Measurements from ENCODE around the gene FN3KRP.
A peak's percentile ranks its signal among the peaks of the same experiment; 100 is the strongest.

FN3KRP gene

DNA sequence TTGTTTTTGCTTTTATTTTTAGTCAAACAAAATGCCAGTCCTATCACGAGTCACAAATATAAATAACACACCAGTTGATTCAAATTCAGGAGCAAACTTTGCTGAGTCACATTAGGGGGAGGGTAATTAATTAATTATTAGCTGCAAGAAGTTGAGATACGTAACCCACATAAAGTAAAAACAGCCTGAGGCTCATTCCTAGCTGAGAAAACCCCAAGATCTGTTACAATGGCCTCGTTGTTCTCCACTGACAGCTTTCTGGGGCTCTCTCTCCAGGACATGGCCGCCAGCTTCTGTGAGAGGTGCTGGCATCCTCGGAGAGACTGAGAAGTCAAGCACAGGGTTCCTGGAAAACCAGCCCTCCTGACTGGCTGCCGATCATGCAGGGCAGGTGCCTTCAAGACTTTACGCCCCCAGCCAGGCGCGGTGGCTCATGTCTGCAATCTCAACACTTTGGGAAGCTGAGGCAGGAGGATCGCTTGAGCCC lies 29.1 kb upstream of the FN3KRP start:
- no peak for DNase-seq (ENCODE audit: low spot score)

DNA sequence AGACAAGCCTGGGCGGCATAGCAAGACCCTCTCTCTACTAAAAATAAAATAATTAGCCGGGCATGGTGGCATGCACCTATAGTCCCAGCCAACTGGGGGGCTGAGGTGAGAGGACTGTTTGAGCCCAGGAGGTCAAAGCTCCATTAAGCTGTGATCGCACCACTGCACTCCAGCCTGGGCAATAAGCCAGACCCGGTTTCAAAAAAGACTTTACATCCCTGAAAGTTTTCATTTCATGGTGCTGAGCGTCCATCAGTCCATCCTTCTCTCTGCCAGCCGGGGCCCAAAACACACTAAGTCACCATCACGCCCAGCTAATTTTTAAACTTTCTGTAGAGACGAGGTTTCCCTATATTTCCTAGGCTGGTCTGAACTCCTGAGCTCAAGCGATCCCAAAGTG lies 28.6 kb upstream of the FN3KRP start:
- no peak for DNase-seq (ENCODE audit: low spot score)

- DNase-seq (ENCODE audit: low spot score) = no peak
Measured at GRCh38 chr17:82689077-82689476, 27.4 kb upstream of the FN3KRP start.

DNA sequence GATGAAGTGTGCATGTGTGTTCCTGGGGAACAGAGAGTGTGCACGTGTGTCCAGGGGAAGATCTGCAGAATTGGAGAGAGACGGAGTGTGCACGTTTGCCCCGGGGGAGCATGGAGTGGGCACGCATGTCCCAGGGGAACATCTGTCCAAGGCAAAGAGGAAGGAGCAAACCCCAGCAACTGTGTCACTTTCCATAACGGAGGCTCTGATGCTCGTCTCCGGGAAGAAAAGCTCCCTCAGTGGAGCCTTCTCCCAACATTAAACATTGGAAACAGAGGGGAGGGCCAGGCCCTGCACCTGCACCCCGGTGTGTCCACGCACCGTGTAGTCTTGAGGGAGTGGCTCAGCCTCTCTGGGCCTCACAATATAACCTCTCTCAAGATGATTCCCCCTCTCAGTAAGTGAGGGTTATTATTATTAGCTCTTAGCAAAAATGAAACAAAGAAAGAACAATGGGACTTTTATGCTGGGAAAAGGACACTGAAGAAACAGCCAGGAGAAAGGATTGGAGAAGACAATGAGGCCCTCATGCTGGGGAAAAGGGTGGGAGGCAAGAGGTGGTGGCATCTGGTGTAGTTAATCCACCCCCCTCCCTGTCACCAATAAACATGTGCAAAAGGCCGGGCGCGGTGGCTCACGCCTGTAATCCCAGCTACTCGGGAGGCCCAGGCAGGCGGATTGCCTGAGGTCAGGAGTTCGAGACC lies 25.6 kb upstream of the FN3KRP start:
- DNase-seq (ENCODE audit: low spot score) = no peak

GRCh38 chr17:82691714-82692113 lies 24.8 kb upstream of the FN3KRP start:
- DNase-seq (ENCODE audit: low spot score) = no peak

DNA sequence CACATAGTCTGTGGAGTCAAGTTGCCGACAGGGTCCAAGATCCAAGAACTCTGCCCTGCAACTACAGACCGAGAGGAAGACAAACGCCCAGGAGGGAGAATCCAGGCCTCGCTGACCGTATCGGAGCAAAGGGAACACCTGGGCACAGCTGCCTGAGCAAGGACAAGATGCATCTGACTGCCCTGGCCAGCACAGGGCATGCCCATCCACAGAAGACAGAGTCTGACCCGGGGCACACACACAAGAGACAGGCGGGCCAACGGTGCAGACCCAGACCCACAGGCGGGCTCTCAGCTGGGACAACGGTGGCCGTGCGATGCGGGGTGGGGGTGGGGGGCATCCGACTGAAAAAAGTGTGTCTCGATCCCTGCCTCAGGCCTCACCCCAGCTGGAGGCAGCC lies 24.2 kb upstream of the FN3KRP start:
- DNase-seq (ENCODE audit: low spot score) = no peak

DNA sequence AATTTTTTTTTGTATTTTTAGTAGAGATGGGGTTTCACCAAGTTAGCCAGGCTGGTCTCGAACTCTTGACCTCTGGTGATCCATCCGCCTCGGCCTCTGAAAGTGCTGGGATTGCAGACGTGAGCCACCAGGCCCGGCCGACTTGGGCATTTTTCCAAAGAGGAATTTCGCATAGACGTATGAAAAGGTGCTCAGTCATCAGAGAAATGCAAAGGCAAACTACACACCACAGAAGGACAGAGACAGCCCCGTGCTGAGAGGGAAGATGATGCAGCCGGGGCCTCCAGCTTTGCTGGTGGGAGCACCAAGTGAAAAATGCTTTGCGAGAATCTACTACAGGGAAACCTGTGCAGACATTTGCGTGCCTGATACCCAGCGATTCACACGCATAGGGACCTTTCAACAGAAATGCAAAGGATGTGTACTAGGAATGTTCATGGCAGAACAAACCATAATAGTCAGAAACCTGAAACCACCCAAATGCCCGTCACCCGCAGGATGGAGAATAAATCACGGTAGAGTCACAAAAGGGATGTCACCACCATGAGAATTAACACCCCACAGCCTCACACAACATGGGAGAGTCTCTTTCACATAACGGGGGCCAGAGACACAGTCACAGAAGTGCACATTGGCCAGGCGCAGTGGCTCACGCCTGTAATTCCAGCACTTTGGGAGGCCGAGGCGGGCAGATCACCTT lies 23.2 kb upstream of the FN3KRP start:
- no peak for DNase-seq (ENCODE audit: low spot score)

DNA sequence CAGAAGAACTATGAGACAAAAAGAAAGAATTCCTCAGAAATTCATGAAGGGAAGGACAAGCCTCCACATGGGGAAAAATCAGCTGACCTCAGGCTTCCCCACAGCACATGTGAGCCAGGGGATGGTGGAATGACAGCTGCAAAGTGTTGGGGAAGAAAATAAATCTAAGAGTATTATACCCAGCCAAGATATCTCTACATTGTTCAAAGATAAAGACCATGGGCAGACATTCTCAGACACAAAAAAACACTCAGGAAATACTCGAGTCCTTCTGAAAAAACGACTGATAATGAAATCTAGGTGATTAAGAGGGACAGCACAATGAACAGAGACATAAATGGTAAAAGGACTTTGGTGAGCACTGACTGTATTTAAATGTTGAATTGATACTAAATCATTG lies 21.9 kb upstream of the FN3KRP start:
- DNase-seq (ENCODE audit: low spot score) = no peak

- no peak for DNase-seq (ENCODE audit: low spot score)
Measured at GRCh38 chr17:82696259-82696658, 20.2 kb upstream of the FN3KRP start.

DNA sequence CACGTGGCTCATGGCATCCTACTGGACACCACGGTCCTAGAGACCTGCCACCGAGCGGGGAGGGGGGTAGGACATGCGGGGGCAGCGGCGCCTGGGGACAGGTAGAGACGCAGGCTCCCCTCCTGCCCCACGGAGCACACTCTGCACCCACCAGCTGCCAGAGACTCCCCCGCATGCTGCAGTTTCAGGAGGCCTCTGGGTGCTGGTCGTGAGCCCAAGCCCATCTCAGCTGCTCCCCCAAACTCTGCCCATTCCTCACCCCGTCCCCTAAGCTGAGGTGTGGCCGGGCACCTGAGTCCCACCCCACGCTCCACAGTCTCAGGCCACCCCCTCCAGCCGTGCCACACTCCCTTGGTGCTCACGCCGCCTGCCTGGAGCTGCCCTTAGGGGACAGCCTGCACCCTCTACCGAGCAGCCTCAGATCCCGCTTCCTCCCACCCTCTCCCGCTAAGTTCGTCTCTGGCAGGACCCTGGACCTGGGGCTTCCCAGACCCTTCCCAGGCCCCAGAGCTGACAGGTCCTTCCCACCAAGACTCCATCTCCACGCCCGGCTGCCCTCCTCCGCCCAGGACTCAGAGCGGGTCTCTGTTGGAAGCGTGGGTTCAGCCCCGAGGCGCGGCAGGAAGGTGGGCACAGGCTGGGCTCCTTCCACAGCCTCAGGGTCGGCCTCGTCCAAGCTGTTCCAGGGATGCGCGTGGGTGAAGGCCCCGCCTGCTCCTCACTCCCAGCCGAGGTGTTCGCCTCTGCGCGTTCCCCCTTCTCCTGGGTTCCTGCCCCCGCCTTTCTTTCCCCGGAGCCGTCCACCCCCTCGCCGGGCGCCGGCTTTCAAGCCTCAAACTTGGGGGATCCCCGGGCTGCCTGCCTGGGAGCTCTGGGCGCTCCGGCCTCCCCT lies 19.3 kb upstream of the FN3KRP start:
- DNase-seq (ENCODE audit: low spot score) = no peak

DNA sequence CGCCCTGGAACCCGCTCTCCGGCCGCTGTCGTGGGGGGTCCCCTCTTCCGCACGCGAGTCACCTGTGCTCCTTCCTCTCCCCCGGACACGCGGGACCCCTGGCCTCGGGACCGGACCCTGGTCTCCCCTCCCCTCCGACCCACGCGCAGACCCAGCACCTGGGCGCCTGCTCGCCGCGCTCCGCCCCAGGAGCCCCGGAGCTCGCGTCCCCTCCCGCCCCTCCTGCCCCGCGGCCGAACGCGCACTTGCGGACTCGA lies 18.8 kb upstream of the FN3KRP start:
- DNase-seq (ENCODE audit: low spot score) = no peak

GRCh38 chr17:82698065-82698973 lies 18.2 kb upstream of the FN3KRP start, which contains the start of gene RAB40B:
Gene RAB40B (minus strand): TSS chr17:82698698. CDS start chr17:82698596, 102 bp downstream.
- DNase-seq (ENCODE audit: low spot score) = peak; percentile 99

DNA sequence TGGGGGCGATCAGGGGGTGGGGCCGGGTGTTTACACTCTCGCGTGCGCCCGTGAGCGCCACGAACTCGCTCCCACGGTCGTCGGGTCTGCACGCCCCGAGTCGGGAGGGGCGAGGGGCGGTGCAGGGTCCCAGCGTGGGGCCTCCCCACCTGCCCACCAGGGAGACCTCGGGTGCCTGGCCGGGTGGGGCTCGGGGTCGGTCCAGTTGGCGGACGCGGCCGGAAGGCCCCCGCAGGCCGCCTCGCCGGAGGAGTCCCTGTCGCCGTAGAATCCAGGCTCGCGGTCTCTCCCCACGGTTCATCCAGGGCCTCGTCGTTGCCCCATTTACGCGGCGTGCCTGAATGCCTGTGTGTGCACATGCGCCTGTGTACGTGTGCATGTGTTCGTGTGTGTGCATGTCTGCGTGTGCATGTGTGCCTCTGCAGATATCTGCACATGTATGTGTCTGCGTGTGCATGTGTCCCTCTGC lies 17.5 kb upstream of the FN3KRP start:
- DNase-seq (ENCODE audit: low spot score) = peak; percentile 65

DNA sequence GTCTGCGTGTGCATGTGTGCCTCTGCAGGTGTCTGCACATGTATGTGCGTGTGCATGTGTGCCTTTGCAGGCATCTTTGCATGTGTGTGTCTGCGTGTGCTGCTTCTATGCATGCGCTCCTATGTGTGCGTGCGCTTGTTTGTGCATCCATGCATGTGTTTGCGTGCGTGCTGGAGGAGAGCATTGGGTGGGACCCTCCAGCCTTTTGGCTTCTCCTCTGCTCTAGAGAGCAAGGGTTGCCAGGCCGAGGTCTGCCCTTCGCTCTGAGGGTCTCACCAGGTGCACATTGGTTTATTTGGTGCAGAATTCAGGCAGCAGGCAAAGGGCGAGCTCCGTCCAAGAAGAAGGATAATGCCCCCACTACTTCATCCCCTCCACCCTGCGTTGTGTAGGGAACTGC lies 17.0 kb upstream of the FN3KRP start:
- no peak for DNase-seq (ENCODE audit: low spot score)

DNA sequence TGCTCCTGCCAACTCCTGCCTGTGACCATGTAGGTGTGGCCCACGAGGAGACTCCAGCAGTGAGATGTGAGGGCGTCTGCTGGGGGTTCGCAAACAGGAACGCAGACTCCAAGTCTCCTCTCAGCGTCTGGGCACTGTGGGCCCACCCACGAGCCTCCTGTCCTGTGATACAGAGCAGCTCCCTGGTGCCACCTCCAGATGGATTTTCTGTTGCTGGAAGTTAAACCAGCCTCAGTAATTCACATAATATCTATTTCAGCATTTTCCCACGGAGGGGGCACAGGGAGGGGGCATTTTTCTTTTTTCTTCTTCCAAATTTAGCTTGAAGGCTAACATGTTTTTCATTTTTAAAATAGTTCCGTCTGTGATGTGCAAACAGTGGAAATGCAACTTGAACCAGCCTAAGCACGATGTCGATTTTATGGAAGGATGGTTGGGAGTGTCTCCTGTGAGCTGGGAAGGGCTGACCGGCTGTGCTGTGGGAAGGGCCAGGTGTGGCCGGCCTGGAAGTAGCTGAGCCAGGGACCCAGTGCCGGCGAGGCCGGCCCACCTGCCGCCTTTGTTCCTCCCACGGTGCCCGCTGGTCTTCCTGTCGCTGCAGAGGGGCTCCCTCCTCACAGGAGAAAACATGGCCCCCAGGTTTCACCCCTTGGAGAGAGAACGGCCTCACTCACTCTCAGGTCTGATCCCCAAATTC lies 14.1 kb upstream of the FN3KRP start:
- DNase-seq (ENCODE audit: low spot score) = no peak

- DNase-seq (ENCODE audit: low spot score) = no peak
Measured at GRCh38 chr17:82703036-82703745, 13.3 kb upstream of the FN3KRP start.

DNA sequence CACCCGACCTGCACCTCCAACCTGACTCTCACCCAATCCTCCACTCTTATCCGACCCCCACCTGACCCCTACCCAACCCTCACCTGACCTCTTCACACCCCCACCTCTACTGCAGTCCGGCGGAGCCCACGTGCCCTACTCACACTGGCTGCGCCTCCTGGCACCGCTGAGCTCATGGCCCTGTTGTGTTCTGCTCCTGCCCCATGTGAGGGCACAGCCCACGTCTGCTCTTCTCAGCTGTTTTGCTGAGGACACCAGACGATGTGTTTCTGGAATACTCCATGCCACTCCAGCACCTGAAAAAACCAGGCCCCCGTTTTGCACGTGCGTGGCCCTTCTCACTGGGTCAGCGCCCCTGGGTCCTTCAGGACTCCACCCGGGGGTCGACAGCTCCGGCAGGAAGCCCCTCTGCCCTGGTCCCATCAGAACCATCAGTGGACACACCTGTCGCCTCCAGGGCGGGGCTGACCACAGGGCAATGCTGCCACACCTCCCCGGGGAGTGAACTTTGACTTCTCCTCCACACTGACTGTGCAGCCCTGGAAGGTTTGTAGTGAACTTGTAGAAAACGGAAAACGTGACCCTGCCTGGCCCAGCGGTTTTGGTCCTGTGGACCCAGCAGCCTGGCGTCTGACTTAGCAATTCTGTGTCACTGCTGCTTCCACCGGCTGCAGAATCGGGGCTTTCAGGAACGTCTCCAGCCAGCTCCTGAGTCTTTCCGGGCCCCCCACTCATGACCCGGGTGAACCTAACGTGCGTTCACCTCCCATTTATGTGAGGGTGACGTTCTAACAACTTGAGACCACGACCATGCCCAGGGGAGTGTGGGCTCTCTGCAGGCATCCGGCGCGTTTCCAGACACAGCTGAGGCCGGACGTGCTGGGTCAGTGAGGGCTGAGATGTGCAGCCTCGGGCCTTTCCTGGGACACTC lies 12.3 kb upstream of the FN3KRP start:
- DNase-seq (ENCODE audit: low spot score) = no peak

GRCh38 chr17:82704886-82705285 lies 11.6 kb upstream of the FN3KRP start:
- no peak for DNase-seq (ENCODE audit: low spot score)

- DNase-seq (ENCODE audit: low spot score) = no peak
Measured at GRCh38 chr17:82705756-82706155, 10.8 kb upstream of the FN3KRP start.
